WTC11 (cell line): ENCODE data around the gene RAPGEF3.

ENCODE experiments used
- ATF6 ChIP-seq: sonication (generic); formaldehyde crosslinking; IDR thresholded peaks from 2 replicates; pipeline ENCODE4 v1.8.1; 2023; ENCODE audit warnings: mild to moderate bottlenecking, missing genetic modification reagents
- CTCF ChIP-seq: fragments of 200-600 bp; IDR thresholded peaks from 2 replicates; pipeline ENCODE4 v1.8.0; 2022; ENCODE audit warnings: antibody characterized with exemption
- ESRRA ChIP-seq: sonication (generic); formaldehyde crosslinking; IDR thresholded peaks from 2 replicates; pipeline ENCODE4 v1.8.1; 2022; ENCODE audit warnings: mild to moderate bottlenecking, missing genetic modification reagents, borderline replicate concordance
- GABPB1 ChIP-seq: sonication (generic); formaldehyde crosslinking; IDR thresholded peaks from 2 replicates; pipeline ENCODE4 v1.8.1; 2023; ENCODE audit warnings: mild to moderate bottlenecking, missing genetic modification reagents

GRCh38 chr12:47763481-47764346 lies 5.0 kb upstream of the RAPGEF3 start:
- TF ChIP-seq GABPB1 (CRISPR knock-in tag) (no peak), CTCF (no peak), ESRRA (CRISPR knock-in tag) (no peak), ATF6 (CRISPR knock-in tag) (no peak)
